A673 (cell line): Measurements from ENCODE around the gene ASAP2. TPM values are rescaled to one million over a fixed set of nuclear protein-coding genes. Genes with fewer than 3 reads are reported as not detected.

Experiments used
- BruUV-seq: library from RNA; stranded (reverse); fragments of 400-500 nt; replicated peaks from 2 replicates; lab custom pipeline; 2021; lab: Mats Ljungman, UMichigan
- CTCF ChIA-PET: fragments of 300-600 bp; sonication (Branson Sonifier 250); formaldehyde crosslinking; loops from one replicate; lab custom pipeline; 2022; ENCODE audit warnings: antibody characterized with exemption; lab: Charles Lee
- POLR2A ChIA-PET: fragments of 300-600 bp; sonication (Branson Sonifier 250); formaldehyde crosslinking; loops from one replicate; lab custom pipeline; 2022; ENCODE audit warnings: antibody characterized with exemption; ENCODE audit not compliant: low non-redundant PET; lab: Charles Lee
- DNase-seq: peaks from one replicate; pipeline ENCODE4 v3.0.0-alpha.2; 2015; ENCODE audit warnings: low spot score
- H3K27ac ChIP-seq: fragments of 200-600 bp; sonication (generic); 2 replicates; pipeline ENCODE4 v1.5.1; 2016; ENCODE audit warnings: mixed run types, low read depth, mild to moderate bottlenecking, mixed read lengths, antibody characterized with exemption, low read length; ENCODE audit not compliant: poor library complexity, severe bottlenecking
- H3K27me3 ChIP-seq: fragments of 200-600 bp; sonication (generic); replicated peaks from 2 replicates; pipeline ENCODE4 v1.6.1; 2017; ENCODE audit warnings: mixed run types, low read depth, mild to moderate bottlenecking, mixed read lengths, antibody characterized with exemption, low read length; ENCODE audit not compliant: insufficient read depth, poor library complexity
- H3K36me3 ChIP-seq: fragments of 200-600 bp; sonication (generic); 2 replicates; pipeline ENCODE4 v1.6.1; 2016; ENCODE audit warnings: mixed run types, mild to moderate bottlenecking, mixed read lengths, antibody characterized with exemption, low read length; ENCODE audit not compliant: insufficient read depth, poor library complexity, severe bottlenecking
- H3K4me1 ChIP-seq: fragments of 200-600 bp; sonication (generic); 2 replicates; pipeline ENCODE4 v1.6.1; 2017; ENCODE audit warnings: mixed run types, mild to moderate bottlenecking, mixed read lengths, antibody characterized with exemption, low read length; ENCODE audit not compliant: insufficient read depth, poor library complexity, severe bottlenecking
- H3K4me3 ChIP-seq: fragments of 200-600 bp; sonication (generic); 2 replicates; pipeline ENCODE4 v1.5.1; 2016; ENCODE audit warnings: low read depth, mixed run types, mild to moderate bottlenecking, mixed read lengths, low read length; ENCODE audit not compliant: poor library complexity, severe bottlenecking
- H3K9me3 ChIP-seq: fragments of 200-600 bp; sonication (generic); 2 replicates; pipeline ENCODE4 v1.6.1; 2016; ENCODE audit warnings: mixed run types, low read depth, mild to moderate bottlenecking, mixed read lengths, antibody characterized with exemption, low read length; ENCODE audit not compliant: poor library complexity, severe bottlenecking
- EZH2 ChIP-seq: fragments of 200-600 bp; sonication (generic); IDR thresholded peaks from 2 replicates; pipeline ENCODE4 v1.6.1; 2017; ENCODE audit warnings: borderline replicate concordance, low read depth, mild to moderate bottlenecking, mixed read lengths, antibody characterized with exemption, low read length; ENCODE audit not compliant: poor library complexity, severe bottlenecking
- intact Hi-C: fragments of 100-400 bp; cut with micrococcal nuclease; formaldehyde crosslinking; loops from one replicate; pipeline ENCODE4 v1.10.0; 2022; ENCODE audit not compliant: unreplicated experiment
- total RNA-seq: library from RNA; stranded (reverse); gene quantifications from 2 replicates; pipeline ENCODE4 v1.2.3, GENCODE V29; 2021
- TF ChIP-seq, protein P1 (sequence below): fragments of 300-800, 200-600 bp; sonication (generic); conservative IDR thresholded peaks from 2 replicates; pipeline ENCODE4 v1.5.1; 2017; ENCODE audit warnings: low read depth, mild to moderate bottlenecking, antibody characterized with exemption, low read length, moderate library complexity, mixed read lengths

The ASAP2 gene
- total RNA-seq, 1 experiment from 2014 or later = 46.8 TPM

DNA sequence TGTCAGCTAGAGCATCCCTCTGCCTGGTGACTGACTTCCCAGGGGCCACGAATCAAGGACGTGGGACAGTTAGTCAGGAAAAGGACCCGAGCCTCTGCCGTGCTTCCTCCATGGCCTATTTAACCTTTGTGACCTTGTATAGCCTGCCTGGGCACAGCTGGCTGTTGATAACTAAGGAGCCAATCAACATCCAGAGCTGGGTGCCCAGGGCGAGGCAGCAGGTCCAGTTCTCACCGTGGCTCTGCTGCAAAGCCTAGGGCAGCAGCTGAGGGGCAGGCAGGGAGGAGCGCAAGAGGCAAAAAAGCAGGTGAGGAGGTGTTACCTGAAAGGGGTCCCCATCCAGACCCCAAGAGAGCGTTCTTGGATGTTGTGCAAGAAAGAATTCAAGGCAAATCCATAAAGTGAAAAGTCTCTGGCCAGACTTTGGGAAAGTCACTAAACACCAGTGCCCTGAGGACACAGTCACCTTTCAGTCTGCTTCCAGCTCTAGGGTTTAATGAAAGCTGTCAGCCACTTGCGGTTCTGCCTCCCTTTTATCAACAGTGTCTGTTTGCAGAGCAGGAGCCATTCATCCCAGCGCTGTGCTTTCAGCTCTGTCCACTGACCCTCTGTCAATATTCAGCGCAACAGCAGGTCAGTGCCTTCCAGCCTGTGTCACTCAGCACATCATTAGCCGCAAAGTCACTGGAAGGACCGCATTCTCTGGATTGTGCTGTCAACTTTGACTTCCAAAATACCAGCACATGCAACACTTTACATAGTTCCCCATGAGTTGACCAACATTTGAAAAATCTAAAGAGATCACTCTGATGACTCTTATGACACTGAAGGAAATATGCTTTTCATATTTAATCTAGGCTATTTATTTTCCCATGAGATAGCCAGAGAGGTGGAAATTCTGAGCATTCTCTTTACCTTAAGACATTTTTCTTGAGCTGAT lies 38.6 kb upstream of the ASAP2 start:
- Histone ChIP-seq H3K4me3 (no peak overlapping the region), H3K27ac (no peak overlapping the region), H3K4me1 (no peaks in the 10 kb centered on the region), H3K9me3 (no peaks in the 10 kb centered on the region), H3K27me3 (no peaks in the 10 kb centered on the region), H3K36me3 (no peaks in the 10 kb centered on the region)
- BruUV-seq = no TSS peak
- intact Hi-C loops = no loop called here
- DNase-seq = no peak
- ChIA-PET POLR2A (no interaction called here), CTCF (no interaction called here)
- TF ChIP-seq EZH2 = no peak
- TF ChIP-seq, protein P1, sequence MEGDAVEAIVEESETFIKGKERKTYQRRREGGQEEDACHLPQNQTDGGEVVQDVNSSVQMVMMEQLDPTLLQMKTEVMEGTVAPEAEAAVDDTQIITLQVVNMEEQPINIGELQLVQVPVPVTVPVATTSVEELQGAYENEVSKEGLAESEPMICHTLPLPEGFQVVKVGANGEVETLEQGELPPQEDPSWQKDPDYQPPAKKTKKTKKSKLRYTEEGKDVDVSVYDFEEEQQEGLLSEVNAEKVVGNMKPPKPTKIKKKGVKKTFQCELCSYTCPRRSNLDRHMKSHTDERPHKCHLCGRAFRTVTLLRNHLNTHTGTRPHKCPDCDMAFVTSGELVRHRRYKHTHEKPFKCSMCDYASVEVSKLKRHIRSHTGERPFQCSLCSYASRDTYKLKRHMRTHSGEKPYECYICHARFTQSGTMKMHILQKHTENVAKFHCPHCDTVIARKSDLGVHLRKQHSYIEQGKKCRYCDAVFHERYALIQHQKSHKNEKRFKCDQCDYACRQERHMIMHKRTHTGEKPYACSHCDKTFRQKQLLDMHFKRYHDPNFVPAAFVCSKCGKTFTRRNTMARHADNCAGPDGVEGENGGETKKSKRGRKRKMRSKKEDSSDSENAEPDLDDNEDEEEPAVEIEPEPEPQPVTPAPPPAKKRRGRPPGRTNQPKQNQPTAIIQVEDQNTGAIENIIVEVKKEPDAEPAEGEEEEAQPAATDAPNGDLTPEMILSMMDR = no peak

DNA sequence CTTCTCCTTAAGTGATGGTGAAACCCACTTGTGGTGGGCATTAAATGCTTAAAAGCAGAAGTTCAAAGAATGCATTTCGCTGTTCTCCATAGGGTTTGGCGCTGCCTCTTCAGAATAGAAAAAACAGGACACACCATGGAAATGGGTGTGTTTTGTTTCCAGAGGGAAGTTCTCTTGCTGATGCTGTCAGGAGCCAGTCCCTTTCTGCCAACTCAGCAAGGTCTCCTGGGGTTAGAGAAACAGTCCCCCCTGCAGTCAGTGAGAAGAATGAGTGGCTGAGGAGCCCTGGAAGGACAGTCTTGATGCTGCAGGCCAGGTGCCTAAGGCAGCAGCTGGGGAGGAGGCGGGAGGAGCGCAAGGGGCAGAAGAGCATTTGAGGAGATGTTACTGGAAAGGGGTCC lies 37.8 kb upstream of the ASAP2 start:
- Histone ChIP-seq H3K4me3 (no peak overlapping the region), H3K27me3 (no peaks in the 10 kb centered on the region), H3K27ac (no peak overlapping the region), H3K4me1 (no peaks in the 10 kb centered on the region), H3K9me3 (no peaks in the 10 kb centered on the region), H3K36me3 (no peaks in the 10 kb centered on the region)
- ChIA-PET CTCF (no interaction called here), POLR2A (no interaction called here)
- no peak for DNase-seq
- intact Hi-C loops = no loop called here
- no TSS peak for BruUV-seq
- TF ChIP-seq, protein P1 = no peak

DNA sequence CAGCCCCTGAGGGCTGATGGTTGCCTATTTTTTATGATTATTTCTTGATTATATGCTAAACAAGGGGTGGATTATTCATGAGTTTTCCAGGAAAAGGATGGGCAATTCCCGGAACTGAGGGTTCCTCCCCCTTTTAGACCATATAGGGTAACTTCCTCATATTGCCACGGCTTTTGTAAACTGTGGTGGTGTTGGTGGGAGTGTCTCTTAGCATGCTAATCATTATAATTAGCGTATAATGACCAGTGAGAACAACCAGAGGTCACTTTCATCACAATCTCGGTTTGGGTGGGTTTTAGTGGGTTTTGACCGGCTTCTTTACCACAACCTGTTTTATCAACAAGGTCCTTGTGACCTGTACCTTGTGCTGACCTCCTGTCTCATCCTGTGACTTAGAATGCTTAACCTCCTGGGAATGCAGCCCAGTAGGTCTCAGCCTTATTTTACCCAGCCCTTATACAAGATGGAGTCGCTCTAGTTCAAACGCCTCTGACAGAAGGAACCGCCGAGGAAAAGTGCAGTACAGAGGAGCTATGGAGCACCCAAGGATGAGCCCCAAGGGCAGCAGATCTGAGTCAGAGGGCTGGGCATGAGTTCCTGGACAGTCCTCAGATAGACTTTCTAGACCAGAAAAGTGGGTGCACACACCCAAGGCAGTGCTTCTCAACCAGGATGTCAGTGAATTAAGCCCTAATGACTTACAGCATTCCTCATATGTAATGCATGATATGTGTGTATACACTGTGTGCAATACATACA lies 37.1 kb upstream of the ASAP2 start:
- H3K27me3 ChIP-seq = no peaks in the 10 kb centered on the region
- no TSS peak for BruUV-seq
- H3K9me3 ChIP-seq = no peaks in the 10 kb centered on the region
- CTCF ChIA-PET = no interaction called here
- TF ChIP-seq, protein P1 = no peak
- TF ChIP-seq EZH2 = no peak
- H3K4me3 ChIP-seq = no peak overlapping the region
- DNase-seq = no peak
- H3K27ac ChIP-seq = no peak overlapping the region
- H3K36me3 ChIP-seq = no peaks in the 10 kb centered on the region
- H3K4me1 ChIP-seq = no peaks in the 10 kb centered on the region
- POLR2A ChIA-PET = no interaction called here
- intact Hi-C loops = no loop called here
